Measurements from ENCODE around the gene ZNF491. TPM values are rescaled to one million over a fixed set of nuclear protein-coding genes. Genes with fewer than 3 reads are reported as not detected.
"Not testable (repeated sequence)": the region's sequence is repeated elsewhere in the genome, so short reads cannot be mapped to it uniquely, and the experiment has no call there.

The ZNF491 gene
- total RNA-seq, 4 donors from 2014 or later = 0.59 to 10.9 (median 4.2) TPM

DNA sequence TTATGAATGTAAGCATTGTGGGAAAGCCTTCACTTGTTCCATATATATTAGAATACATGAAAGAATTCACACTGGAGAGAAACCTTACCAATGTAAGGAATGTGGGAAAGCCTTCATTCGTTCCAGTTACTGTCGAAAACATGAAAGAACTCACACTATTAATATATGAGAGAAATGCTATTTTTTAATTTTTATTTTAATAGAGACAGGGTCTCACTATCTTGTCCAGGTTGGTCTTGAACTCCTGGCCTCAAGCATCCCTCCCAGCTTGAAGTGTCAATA, 8.7 kb downstream of the ZNF491 start:
- Histone ChIP-seq H3K27ac (no peak overlapping the region), H3K4me3 (no peak overlapping the region), H3K4me1 (no peaks in the 10 kb centered on the region), H3K36me3 (no peaks in the 10 kb centered on the region), H3K9me3 (peaks cover 0 to 25% of the 10 kb centered on the region in 2 donors), H3K27me3 (no peaks in the 10 kb centered on the region)
- TF ChIP-seq CTCF (IDR thresholded peaks at IDR 0.05) (no peak), POLR2A (IDR thresholded peaks at IDR 0.05) (no peak)
- DNase-seq = no peak
- intact Hi-C loops (cut with DNase I; ENCODE audit: low total_unique reads) = no loop called here

GRCh38 chr19:11813703-11814028, 15.3 kb downstream of the ZNF491 start:
- TF ChIP-seq POLR2A (IDR thresholded peaks at IDR 0.05) (no peak), CTCF (IDR thresholded peaks at IDR 0.05) (no peak)
- Histone ChIP-seq H3K4me3 (peak overlapping the region; percentile 53 to 62), H3K27me3 (no peaks in the 10 kb centered on the region), H3K9me3 (no peaks in the 10 kb centered on the region), H3K4me1 (no peaks in the 10 kb centered on the region), H3K36me3 (no peaks in the 10 kb centered on the region), H3K27ac (peak overlapping the region in 1 of 2 donors; percentile 16)
- no peak for DNase-seq
- intact Hi-C loops (cut with DNase I; ENCODE audit: low total_unique reads) = no loop called here

- intact Hi-C loops (cut with DNase I; ENCODE audit: low total_unique reads) = no loop called here
- TF ChIP-seq CTCF (IDR thresholded peaks at IDR 0.05) = no peak
- peak; percentile 88 for TF ChIP-seq POLR2A (IDR thresholded peaks at IDR 0.05)
Observed at GRCh38 chr19:11814029-11814699, 15.8 kb downstream of the ZNF491 start, which contains the start of gene ZNF440. TSS of gene ZNF440 (plus strand) at chr19:11814273. CDS start at chr19:11814448, 175 bp downstream.

DNA sequence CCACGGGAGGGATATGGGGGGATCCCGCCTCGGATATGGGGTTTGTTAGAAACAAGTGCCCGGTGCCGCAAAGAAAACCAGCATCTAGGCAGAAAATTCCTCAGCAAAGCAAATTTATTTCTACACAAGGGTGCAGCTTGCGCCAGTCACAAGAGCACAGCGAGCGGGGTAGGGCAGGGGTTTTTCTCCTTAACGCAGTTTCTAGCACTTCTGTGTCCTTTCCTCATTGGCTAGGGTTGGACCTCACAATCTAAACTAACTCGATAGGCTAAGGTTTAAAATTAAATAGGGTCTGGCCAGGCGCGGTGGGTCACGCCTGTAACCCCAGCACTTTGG, 16.3 kb downstream of the ZNF491 start:
- no peaks in the 10 kb centered on the region for H3K27me3 ChIP-seq
- DNase-seq = no peak
- intact Hi-C loops (cut with DNase I; ENCODE audit: low total_unique reads) = no loop called here
- peak overlapping the region; percentile 67 to 83 for H3K27ac ChIP-seq
- no peaks in the 10 kb centered on the region for H3K36me3 ChIP-seq
- TF ChIP-seq CTCF (IDR thresholded peaks at IDR 0.05) (no peak), POLR2A (IDR thresholded peaks at IDR 0.05) (no peak)
- no peaks in the 10 kb centered on the region for H3K4me1 ChIP-seq
- H3K4me3 ChIP-seq = peak overlapping the region; percentile 53 to 62
- H3K9me3 ChIP-seq = no peaks in the 10 kb centered on the region

More at GRCh38 chr19:11814029-11814699, 15.8 kb downstream of the ZNF491 start, which contains the start of gene ZNF440:
- peak within 1 kb of the TSS; percentile 67 to 83 for H3K27ac ChIP-seq
- H3K4me3 ChIP-seq = peak within 1 kb of the TSS; percentile 53 to 62
- H3K9me3 ChIP-seq = no peaks in the 10 kb centered on the region
- H3K4me1 ChIP-seq = no peaks in the 10 kb centered on the region
- H3K36me3 ChIP-seq = no peaks in the 10 kb centered on the region
- peak; percentile 92 to 96 for DNase-seq
- no peaks in the 10 kb centered on the region for H3K27me3 ChIP-seq

DNA sequence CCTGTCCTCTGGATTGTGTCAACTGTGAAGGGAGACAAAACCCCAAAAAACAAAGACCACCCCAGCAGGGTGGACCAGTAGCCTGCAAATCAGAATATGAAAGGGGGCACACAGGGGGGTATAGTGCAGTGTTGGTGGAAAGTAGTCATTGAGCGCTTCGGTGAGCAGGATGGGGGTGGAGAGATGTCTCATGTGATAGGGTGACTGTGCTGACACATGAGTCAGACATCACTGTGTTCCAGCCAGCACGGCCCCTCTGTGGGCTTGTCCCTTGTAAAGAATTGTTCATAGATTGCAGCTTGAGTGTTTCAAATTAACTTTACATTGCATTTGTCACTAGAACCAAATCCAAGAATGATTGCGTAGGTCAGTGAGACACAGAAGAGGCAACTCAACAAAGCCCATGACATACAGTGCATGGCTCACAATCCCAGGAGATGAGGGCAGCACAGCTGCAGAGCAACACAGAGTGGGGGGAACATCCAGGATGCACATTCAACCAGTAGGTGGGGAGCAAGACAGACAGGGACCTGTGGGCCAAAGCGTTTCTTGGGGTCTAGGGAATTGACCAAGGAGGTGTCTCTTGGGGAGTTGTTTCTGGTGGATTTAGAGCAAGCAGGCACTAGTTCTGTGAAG, 23.3 kb downstream of the ZNF491 start:
- H3K27me3 ChIP-seq = no peaks in the 10 kb centered on the region
- peaks cover 0 to 13% of the 10 kb centered on the region in 2 donors for H3K9me3 ChIP-seq
- no peak for DNase-seq
- TF ChIP-seq CTCF (IDR thresholded peaks at IDR 0.05) (no peak), POLR2A (IDR thresholded peaks at IDR 0.05) (no peak)
- H3K4me3 ChIP-seq = no peak overlapping the region
- no peak overlapping the region for H3K27ac ChIP-seq
- H3K36me3 ChIP-seq = no peaks in the 10 kb centered on the region
- no peaks in the 10 kb centered on the region for H3K4me1 ChIP-seq
- intact Hi-C loops (cut with DNase I; ENCODE audit: low total_unique reads) = no loop called here

DNA sequence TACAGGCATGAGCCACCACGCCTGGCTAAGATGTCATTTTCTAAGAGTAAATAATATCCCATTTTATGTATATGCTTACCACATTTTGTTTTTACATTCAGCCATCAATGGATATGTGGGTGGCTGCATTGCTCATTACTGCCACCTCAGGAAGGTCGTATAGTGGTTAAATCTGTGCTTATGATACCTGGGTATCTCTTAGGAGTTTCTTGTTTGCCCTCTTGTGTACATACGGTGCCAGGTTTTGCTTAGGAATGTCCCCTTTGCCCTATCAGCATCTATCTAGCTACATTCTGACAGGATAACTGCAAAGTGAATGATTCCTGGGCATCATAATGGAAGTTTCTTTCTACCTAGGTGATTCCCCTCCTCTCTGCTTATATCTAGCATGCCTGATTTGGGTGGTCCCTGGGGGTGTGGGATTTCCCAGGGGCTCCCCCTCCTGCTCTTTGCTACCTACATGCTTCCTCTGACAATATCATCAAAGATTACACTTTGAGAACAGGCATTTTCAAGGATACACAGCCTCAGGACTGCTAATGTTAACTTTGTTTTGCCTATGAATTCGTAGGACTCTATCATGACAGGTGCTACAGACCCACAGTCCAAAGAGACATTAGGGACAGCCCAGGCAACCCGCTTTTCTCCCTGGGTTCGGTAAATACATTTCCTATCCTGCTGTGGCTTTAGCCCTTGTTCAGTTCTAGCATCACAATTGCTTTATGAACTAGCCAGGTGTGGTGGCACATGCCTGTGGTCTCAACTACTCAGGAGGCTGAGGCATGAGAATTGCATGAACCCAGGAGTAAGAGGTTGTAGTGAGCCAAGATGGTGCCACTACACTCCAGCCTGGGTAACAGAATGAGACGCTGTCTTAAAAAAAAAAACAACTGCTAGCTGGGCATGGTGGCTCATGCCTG, 30.9 kb downstream of the ZNF491 start:
- peaks cover 0 to 56% of the 10 kb centered on the region in 2 donors for H3K9me3 ChIP-seq
- H3K27me3 ChIP-seq; H3K4me1 ChIP-seq; H3K27ac ChIP-seq; H3K4me3 ChIP-seq; DNase-seq; intact Hi-C loops (cut with DNase I; ENCODE audit: low total_unique reads); H3K36me3 ChIP-seq: not testable (repeated sequence)
